Measurements from ENCODE around the gene PEX5L.

Gene PEX5L, protein sequence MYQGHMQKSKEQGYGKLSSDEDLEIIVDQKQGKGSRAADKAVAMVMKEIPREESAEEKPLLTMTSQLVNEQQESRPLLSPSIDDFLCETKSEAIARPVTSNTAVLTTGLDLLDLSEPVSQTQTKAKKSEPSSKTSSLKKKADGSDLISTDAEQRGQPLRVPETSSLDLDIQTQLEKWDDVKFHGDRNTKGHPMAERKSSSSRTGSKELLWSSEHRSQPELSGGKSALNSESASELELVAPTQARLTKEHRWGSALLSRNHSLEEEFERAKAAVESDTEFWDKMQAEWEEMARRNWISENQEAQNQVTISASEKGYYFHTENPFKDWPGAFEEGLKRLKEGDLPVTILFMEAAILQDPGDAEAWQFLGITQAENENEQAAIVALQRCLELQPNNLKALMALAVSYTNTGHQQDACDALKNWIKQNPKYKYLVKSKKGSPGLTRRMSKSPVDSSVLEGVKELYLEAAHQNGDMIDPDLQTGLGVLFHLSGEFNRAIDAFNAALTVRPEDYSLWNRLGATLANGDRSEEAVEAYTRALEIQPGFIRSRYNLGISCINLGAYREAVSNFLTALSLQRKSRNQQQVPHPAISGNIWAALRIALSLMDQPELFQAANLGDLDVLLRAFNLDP

DNA sequence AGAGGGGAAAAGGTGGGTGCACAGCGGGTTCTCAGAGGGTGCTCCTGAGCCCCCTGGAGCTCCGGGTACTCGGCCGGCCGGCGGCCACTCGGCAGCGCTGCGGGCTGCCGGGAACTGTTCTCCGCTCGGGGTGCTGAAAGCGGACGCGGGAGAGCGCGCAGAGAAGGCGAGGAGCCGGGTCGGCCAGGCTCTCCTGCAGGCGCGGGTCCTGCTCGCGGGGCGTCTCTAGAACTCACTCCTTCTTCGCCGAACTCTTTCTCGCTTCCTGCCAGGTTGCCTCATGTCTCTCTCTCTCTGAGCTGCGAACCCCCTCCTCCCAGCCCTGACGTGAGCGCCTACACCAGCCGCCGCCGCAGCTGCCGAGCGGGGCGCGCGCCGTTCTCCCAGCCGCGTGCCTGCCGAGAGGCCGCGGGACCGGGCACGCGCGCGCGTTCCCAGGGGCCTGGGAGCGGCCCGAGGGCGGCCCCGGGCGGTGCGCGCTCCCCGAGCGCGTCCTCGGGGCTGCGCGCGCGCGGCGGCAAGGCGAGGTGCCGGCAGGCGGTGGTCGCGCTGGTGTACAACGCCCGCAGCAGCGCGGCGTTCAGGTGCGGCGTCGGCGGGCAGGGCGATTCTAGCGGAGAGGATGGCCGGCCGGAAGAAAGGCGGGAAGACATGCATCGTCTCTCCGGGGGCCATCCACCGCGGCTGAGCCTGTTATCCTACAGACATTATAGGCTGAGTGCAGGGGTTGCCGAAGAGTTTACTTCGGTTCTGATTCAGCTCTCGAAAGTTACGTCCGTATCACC lies at the start of gene PEX5L:
TSS of gene PEX5L (minus strand) at position 267 of the 785 bp plus-strand sequence. CDS start 338 bp downstream, outside the sequence.
- peak within 1 kb of the TSS; percentile 89 for H3K4me2 ChIP-seq (ENCODE audit: low read depth, low read length)
- peak within 1 kb of the TSS; percentile 19 for H2AFZ ChIP-seq (ENCODE audit: low read length)
- peak; percentile 64 for DNase-seq
- H3K9me3 ChIP-seq (replicated peaks; ENCODE audit: insufficient read depth, low read length): no peaks in the 10 kb centered on the region
- H3K4me1 ChIP-seq (ENCODE audit: low read length): peaks cover 7% of the 10 kb centered on the region; the same call in 1 of the 2 replicates
- no peaks in the 10 kb centered on the region for H3K79me2 ChIP-seq (ENCODE audit: low read length)
- H3K9me2 ChIP-seq (replicated peaks; ENCODE audit: insufficient read depth, low read length): no peaks in the 10 kb centered on the region
- TF ChIP-seq, protein P1, sequence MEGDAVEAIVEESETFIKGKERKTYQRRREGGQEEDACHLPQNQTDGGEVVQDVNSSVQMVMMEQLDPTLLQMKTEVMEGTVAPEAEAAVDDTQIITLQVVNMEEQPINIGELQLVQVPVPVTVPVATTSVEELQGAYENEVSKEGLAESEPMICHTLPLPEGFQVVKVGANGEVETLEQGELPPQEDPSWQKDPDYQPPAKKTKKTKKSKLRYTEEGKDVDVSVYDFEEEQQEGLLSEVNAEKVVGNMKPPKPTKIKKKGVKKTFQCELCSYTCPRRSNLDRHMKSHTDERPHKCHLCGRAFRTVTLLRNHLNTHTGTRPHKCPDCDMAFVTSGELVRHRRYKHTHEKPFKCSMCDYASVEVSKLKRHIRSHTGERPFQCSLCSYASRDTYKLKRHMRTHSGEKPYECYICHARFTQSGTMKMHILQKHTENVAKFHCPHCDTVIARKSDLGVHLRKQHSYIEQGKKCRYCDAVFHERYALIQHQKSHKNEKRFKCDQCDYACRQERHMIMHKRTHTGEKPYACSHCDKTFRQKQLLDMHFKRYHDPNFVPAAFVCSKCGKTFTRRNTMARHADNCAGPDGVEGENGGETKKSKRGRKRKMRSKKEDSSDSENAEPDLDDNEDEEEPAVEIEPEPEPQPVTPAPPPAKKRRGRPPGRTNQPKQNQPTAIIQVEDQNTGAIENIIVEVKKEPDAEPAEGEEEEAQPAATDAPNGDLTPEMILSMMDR (IDR thresholded peaks at IDR 0.05; ENCODE audit: low read length): no peak
- TF ChIP-seq EZH2phosphoT487 (IDR thresholded peaks at IDR 0.05; ENCODE audit: low read length) (no peak), EZH2 (optimal IDR thresholded peaks at IDR 0.05; ENCODE audit: low read depth, low read length) (no peak)
- H3F3A ChIP-seq (ENCODE audit: insufficient read depth, low read length): peaks cover 5% of the 10 kb centered on the region; the same call in 1 of the 2 replicates
- H3K36me3 ChIP-seq (replicated peaks; ENCODE audit: insufficient read depth, low read length): no peaks in the 10 kb centered on the region
- 0 out of 2 replicates have a peak within 1 kb of the TSS, but pooled peaks have one; percentile 0 for H3K9ac ChIP-seq (ENCODE audit: low read length)
- peak within 1 kb of the TSS; percentile 11; the same call in 1 of the 2 replicates for H3K27ac ChIP-seq (ENCODE audit: low read length)
- H4K20me1 ChIP-seq (ENCODE audit: insufficient read depth, low read length): no peaks in the 10 kb centered on the region
- peak within 1 kb of the TSS; percentile 54 for H3K4me3 ChIP-seq (ENCODE audit: low read length)
- no peaks in the 10 kb centered on the region for H3K27me3 ChIP-seq (replicated peaks; ENCODE audit: insufficient read depth, low read length)

DNA sequence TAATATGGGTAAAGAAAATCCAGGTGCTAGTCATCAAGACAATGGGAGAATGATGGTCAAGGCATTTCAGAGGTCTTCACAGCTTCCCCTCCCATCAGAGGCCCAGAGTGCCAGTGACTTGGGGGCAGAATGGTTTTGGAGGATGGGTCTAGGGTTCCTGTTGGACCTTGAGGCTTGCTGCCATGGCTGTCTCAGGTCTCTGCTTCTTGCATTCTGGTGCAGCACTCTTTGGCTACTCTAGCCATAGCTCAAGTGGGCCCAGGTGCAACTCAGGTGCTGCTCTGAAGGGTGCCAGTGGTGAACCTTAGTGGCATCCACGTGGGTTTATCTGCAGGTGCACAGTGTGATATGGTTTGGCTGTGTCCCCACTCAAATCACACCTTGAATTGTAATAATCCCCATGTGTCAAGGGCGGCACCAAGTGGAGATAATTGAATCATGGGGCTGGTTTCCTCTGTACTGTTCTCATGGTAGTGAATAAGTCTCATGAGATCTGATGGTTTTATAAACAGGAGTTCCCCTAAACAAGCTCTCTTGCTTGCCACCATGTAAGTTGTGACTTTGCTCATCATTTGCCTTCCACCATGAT lies 48.5 kb upstream of the PEX5L start:
- no peaks in the 10 kb centered on the region for H3K79me2 ChIP-seq (ENCODE audit: low read length)
- H3K27me3 ChIP-seq (replicated peaks; ENCODE audit: insufficient read depth, low read length): no peaks in the 10 kb centered on the region
- no peak overlapping the region for H3K4me2 ChIP-seq (ENCODE audit: low read depth, low read length)
- H3K9me2 ChIP-seq (replicated peaks; ENCODE audit: insufficient read depth, low read length): no peaks in the 10 kb centered on the region
- H2AFZ ChIP-seq (ENCODE audit: low read length): no peak overlapping the region
- H3F3A ChIP-seq (ENCODE audit: insufficient read depth, low read length): no peaks in the 10 kb centered on the region
- no peak overlapping the region for H3K9ac ChIP-seq (ENCODE audit: low read length)
- TF ChIP-seq EZH2phosphoT487 (IDR thresholded peaks at IDR 0.05; ENCODE audit: low read length): no peak
- TF ChIP-seq, protein P1 (IDR thresholded peaks at IDR 0.05; ENCODE audit: low read length): peak; percentile 35
- no peak overlapping the region for H3K4me3 ChIP-seq (ENCODE audit: low read length)
- no peaks in the 10 kb centered on the region for H3K4me1 ChIP-seq (ENCODE audit: low read length)
- no peaks in the 10 kb centered on the region for H3K9me3 ChIP-seq (replicated peaks; ENCODE audit: insufficient read depth, low read length)
- no peak overlapping the region for H3K27ac ChIP-seq (ENCODE audit: low read length)
- H3K36me3 ChIP-seq (replicated peaks; ENCODE audit: insufficient read depth, low read length): no peaks in the 10 kb centered on the region
- no peaks in the 10 kb centered on the region for H4K20me1 ChIP-seq (ENCODE audit: insufficient read depth, low read length)
- DNase-seq: peak; percentile 29

DNA sequence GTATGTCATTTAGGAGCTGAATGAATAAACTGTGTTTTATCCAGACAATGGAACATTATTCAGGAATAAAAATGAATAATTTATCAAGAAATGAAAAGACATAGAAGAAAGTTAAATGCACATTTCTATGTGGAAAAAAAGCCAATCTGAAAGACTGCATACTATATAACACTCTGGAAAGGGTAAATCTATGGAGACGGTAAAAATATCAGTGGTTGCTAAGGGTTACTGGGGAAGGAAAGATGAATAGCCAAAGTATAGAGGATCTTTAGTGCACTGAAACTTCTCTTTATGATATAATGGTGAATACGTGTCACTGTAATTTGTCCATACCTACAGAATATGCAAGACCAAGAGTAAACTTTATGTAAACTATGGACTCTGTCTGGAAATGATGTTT lies 46.0 kb upstream of the PEX5L start:
- no peaks in the 10 kb centered on the region for H3K79me2 ChIP-seq (ENCODE audit: low read length)
- no peaks in the 10 kb centered on the region for H3K4me1 ChIP-seq (ENCODE audit: low read length)
- H3K27me3 ChIP-seq (replicated peaks; ENCODE audit: insufficient read depth, low read length): no peaks in the 10 kb centered on the region
- H3K36me3 ChIP-seq (replicated peaks; ENCODE audit: insufficient read depth, low read length): no peaks in the 10 kb centered on the region
- no peaks in the 10 kb centered on the region for H3K9me2 ChIP-seq (replicated peaks; ENCODE audit: insufficient read depth, low read length)
- H3K9me3 ChIP-seq (replicated peaks; ENCODE audit: insufficient read depth, low read length): no peaks in the 10 kb centered on the region
- no peaks in the 10 kb centered on the region for H4K20me1 ChIP-seq (ENCODE audit: insufficient read depth, low read length)
- H2AFZ ChIP-seq (ENCODE audit: low read length): no peak overlapping the region
- no peak overlapping the region for H3K9ac ChIP-seq (ENCODE audit: low read length)
- H3F3A ChIP-seq (ENCODE audit: insufficient read depth, low read length): no peaks in the 10 kb centered on the region
- DNase-seq: no peak
- no peak overlapping the region for H3K27ac ChIP-seq (ENCODE audit: low read length)
- no peak for TF ChIP-seq EZH2 (optimal IDR thresholded peaks at IDR 0.05; ENCODE audit: low read depth, low read length)
- no peak for TF ChIP-seq EZH2phosphoT487 (IDR thresholded peaks at IDR 0.05; ENCODE audit: low read length)
- TF ChIP-seq, protein P1 (IDR thresholded peaks at IDR 0.05; ENCODE audit: low read length): no peak
- no peak overlapping the region for H3K4me3 ChIP-seq (ENCODE audit: low read length)
- H3K4me2 ChIP-seq (ENCODE audit: low read depth, low read length): no peak overlapping the region

All from MM.1S (cell line).